NCI-H2081 (cell line): ENCODE data around the gene NR1H3.

ENCODE experiments used
- DNase-seq, 2 experiments: peaks; one replicate each; lab custom pipeline; 2025; lab: John Stamatoyannopoulos, UW

NR1H3 gene

DNA sequence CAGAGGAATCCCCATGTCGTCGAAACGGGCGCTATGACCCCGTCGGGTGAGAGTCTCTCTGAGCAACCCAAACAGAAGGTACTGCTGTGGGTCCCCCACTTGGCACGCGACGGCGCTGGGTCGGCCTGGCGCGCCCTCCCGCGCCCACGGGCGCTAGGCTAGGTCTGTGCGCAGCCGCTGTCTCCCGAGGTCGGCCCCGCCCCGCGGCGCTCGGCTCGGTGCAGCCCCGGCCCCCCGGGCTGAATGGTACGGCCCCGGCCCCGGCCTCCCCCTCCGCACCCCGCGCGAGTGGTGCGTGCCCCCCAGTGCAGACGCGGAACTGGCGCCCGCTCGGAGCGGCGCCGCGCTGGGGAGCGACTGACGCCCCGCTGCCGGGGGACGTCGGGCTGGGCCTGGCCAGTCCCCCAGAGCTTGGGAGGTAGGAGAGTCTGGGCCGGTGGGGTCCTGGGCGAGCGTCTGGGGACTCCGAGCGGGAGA, 12.1 kb downstream of the NR1H3 start, which contains the start of gene MADD:
Gene MADD, plus strand, starts transcription at position 305 of the 477 bp plus-strand sequence.
- peak; percentile 88 to 91 for DNase-seq

DNA sequence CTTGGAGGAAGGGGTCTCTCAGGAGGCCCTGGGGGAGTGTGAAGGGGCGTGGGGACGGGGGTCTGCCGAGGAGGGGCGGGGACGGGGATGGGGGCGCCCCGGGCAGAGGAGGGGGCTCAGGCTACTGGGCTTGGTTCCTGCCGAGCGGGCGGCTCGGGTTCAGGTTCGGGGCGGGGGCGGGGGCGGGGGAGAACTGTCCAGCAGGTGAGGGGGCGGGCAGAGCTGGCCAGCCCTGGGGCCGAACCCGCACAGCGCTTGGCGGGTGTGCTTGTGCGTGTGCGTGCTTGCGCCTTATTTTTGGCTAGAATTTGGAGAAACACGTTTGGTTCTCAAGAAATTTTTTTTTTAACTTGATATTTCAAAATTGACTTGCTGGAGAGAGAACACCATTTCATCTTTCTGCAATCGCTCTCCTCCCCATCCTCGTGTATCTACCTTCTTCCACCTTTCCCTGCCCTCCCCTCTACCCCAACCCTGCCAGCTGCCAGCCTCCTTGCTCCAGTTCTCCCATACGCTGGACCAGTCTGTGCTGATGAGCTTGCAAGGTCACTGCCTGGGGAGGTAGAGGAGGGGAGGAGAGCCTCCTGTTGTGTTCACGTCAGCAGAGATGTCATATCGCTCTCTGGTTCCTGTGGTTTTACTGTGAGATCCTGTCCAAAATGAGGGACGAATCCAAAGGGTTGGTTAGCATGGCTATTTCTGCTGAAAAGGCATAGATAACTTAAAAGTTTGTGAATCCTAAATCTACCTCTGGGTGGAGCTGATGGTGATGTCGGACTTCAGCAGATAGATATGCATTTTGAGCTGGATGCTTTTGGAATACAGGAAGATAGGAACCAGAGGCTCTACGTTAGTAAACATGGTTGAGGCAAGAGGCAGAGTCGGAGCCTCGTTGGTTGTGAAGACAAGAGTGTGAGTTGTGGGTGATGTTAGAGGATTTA, 12.8 kb downstream of the NR1H3 start:
- DNase-seq: peak; percentile 47 to 49

DNA sequence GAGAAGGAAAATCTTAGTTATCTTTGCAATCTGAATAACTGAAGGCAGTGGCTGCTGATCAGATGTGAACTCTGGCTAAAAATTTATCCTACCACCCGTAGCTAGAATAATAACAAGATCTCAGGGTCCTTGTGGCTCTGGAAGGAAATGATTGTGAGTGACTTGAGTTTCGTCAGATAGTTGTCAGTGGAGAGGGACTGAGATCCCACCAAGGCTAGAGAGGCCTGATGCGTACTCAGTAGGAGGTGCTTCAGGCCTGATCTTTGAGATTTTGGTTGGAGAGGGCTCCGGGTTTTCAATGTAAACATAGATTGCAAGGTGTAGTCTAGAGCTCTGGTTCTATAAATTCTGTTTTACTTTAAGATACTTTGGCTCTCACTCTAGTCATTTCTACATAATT, 13.5 kb downstream of the NR1H3 start:
- DNase-seq: no peak

DNA sequence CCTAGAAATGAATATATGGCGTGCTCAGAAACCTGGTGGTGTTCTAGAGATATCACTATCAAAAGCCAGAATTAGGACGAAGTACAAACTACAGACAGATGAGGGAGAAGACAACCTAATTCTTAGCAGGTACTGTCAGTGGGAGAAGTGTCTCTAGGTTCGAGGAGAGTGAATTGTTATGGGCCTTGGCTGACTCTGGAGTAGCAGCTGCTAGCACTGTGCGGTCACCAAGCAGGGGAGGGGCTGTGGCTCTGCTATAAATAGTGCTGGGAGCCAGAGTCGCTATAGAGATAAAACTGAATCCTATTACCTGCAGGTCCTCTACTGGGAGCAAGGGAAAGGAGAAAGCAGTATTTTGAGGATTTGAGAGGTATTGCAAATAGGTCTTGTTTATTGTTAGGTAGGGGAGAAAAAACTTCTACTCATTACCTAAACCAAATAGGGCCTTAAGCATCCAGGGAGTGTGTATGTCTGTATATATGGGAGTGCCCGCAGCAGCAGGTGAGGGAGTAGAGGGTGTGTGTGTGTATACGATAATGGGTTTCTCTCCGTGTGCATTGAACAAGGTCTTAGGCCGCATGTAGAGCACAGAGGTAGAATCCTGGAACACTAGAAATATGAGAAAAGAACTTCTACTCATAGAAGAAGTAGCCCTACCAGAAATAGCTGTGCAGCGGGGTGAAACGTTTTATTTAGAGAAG, 14.3 kb downstream of the NR1H3 start:
- DNase-seq: peak; percentile 56 to 78

DNA sequence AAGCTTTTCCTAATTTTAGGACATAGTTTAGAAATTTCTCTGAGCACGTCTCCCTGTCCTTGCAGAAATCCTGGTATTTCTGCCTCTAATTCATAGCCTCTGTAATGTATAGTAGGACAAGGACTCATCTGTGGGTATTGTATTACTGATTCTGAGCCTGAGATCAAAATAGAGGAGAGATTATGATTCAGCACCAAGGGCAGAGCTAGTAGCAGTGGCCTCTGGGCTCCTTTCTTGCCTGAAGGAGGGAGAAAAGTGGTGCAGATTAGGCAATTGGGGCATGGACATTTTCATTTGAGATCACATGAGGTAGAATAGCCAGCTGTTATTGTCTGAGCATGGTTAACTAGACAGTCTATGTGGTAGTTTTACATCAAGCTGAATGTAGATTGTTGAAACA, 14.9 kb downstream of the NR1H3 start:
- no peak for DNase-seq

DNA sequence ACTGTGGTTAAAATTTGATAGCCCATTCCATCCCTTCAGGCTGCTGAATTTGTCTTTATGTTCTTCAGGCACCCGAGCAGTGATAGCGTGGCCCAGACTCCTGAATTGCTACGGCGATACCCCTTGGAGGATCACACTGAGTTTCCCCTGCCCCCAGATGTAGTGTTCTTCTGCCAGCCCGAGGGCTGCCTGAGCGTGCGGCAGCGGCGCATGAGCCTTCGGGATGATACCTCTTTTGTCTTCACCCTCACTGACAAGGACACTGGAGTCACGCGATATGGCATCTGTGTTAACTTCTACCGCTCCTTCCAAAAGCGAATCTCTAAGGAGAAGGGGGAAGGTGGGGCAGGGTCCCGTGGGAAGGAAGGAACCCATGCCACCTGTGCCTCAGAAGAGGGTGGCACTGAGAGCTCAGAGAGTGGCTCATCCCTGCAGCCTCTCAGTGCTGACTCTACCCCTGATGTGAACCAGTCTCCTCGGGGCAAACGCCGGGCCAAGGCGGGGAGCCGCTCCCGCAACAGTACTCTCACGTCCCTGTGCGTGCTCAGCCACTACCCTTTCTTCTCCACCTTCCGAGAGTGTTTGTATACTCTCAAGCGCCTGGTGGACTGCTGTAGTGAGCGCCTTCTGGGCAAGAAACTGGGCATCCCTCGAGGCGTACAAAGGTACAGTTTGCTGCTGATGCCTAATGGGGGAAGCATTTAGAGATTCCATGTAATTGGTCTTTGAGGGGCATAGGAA, 16.9 kb downstream of the NR1H3 start:
- DNase-seq: no peak

DNA sequence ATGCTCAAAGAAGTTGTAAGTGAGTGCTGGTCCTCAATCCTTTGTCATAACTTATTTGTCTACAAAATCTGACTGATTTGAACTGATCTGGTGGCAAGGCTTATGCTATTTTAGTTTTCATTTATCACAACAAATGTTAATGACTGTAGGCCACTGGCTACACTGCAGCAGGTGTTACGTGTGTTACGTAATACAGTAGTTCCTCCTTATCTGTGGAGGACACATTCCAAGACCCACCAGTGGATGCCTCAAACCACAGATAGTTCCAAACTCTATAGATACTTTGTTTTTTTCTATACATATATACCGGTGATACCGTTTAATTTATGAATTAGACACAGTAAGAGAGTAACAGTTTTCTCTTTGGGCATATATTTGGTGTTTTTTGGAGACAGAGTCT, 19.1 kb downstream of the NR1H3 start:
- DNase-seq: no peak

DNA sequence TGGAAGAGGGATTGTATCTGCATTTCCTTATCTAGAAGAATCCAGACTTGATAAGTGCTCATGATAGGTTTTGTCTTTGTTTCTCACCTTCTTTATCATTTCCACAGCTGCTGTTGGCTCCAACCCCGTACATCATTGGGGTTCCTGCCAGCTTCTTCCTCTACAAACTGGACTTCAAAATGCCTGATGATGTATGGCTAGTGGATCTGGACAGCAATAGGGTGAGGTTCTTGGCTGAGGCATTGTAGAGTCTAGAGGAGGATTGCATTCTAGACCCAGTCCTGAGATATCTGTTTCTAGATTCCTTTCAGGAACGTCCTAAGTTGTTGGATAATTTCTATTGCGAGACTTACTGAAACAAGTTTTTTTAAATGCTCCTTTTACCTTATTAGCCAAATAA, 20.3 kb downstream of the NR1H3 start:
- no peak for DNase-seq

DNA sequence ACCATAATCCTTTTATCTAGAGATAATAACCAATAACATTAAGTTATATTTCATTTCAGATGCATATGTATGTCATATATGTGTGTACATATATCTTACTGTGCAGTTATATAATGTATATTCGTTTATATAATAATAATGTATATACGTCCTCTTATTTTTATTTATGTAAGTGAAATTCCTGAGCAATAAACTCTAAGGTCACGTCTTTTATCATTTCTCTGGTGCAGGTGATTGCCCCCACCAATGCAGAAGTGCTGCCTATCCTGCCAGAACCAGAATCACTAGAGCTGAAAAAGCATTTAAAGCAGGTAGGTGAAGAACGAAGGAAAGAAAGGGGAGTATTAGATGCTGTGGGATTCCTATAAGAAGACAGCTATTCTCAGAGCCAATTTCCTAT, 21.0 kb downstream of the NR1H3 start:
- DNase-seq: no peak

DNA sequence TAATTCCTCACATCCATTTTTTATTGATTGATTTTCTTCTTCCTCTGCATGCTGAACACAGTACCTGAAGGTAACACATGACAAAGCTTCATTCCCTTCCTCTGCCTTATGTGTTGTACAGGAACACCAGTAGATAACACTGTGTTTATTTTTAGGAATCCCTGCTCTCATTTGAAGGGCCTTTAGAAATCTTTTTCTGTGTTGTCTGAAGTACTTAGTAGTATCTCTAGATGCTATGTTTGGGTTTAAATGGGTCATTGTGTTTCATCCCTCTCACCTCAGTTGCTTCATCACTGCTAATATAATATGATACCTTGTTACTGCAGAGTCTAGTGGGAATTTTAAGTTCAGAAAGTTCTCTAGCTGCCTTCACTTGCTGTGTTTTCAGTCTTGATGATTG, 22.3 kb downstream of the NR1H3 start:
- DNase-seq: no peak

DNA sequence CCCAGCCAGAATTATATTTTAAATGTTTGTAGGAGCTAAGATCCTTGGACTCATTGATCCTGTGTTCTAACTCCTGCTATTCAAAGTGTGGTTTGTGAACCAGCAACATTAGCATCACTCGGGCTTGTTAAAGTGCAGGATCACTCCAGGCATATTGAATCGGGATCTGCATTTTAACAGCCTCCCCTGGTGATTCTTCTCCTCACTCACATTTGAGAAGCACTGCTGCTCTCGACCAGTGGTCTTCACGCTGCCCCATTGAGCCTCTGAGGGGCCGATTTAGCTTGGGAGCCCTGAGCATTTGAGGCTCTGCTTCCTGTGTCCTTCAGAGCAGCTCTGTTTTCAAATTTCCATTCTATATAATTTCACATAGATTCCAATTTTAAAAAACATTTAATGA, 23.1 kb downstream of the NR1H3 start:
- no peak for DNase-seq

DNA sequence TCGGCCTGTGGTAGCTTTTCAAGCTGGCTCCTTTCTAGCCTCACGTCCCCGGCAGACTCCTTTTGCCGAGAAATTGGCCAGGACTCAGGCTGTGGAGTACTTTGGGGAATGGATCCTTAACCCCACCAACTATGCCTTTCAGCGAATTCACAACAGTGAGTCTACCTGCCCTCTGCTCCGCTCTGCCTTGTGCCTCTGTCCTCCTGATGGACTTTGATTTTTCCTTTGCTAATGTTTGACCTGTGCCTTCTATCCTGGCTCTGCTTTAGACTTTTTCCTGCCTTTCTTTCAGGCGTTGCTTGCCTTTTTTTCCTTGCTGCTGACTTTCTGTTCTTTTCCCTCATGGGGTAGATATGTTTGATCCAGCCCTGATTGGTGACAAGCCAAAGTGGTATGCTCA, 24.7 kb downstream of the NR1H3 start:
- DNase-seq: no peak

DNA sequence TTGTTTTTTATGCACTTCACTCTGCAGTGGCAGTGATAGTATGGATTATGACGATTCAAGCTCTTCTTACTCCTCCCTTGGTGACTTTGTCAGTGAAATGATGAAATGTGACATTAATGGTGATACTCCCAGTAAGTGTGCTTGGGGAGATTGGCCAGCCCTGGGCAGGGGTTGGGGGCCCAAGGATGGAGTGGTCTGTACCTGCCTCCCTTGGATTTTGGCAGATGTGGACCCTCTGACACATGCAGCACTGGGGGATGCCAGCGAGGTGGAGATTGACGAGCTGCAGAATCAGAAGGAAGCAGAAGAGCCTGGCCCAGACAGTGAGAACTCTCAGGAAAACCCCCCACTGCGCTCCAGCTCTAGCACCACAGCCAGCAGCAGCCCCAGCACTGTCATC, 26.4 kb downstream of the NR1H3 start:
- no peak for DNase-seq

DNA sequence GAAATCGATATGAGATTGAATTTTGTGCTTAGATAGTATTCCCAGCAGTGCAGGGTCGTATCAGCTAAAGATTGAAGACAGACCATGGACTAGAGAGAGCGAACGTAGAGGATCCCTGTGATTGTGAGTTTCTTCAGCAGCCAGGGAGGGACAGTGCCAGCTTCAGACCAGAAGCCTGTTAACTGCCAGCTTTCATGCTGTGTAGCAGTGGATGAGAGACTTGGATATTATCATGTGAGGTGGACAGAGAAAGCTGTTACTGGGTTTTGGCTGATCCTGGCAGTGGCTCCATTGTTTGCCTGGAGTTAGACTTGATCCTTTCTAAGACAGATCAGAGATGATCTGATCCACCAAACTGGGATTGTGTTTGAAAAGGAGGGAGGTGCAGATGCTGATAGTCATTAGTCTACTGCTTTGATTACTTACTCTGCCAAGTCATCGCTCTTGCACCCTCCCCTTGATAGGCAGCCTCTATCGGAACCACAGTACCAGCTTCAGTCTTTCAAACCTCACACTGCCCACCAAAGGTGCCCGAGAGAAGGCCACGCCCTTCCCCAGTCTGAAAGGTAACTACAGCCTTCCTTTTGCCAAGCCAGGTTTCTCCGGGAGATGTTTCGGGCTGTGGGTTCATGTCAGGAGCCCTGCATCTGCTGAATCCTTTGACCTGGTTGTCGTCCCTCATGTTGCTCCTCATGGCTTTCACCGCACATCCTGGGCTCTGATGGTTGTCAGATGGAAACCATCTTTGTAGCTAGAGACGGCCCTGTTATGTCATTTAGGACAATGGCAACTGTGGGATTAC, 28.4 kb downstream of the NR1H3 start:
- no peak for DNase-seq

DNA sequence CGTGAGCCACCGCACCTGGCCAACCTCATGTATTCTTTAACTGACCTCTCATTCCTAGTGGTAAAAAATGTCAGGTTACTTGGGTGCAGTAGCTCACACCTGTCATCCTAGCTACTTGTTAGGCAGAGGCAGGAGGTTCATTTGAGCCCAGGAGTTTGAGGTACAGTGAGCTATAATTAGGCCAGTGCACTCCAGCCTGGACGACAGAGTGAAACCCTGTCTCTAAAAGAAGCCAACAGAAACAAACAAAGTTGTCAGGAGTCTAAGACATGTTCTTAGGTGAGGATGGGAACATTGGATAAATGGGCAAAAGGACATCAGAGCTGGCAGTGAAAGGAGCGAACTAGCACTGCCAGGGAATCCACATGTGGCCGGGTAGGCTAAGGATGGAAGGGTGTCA, 30.3 kb downstream of the NR1H3 start:
- no peak for DNase-seq

DNA sequence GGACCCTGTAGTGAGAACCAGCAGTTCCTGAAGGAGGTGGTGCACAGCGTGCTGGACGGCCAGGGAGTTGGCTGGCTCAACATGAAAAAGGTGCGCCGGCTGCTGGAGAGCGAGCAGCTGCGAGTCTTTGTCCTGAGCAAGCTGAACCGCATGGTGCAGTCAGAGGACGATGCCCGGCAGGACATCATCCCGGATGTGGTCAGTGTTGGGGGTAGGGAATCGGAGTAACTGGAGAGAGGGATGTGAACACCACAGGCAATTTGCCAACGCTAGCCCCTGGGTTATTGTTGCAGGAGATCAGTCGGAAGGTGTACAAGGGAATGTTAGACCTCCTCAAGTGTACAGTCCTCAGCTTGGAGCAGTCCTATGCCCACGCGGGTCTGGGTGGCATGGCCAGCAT, 32.1 kb downstream of the NR1H3 start:
- DNase-seq: no peak

DNA sequence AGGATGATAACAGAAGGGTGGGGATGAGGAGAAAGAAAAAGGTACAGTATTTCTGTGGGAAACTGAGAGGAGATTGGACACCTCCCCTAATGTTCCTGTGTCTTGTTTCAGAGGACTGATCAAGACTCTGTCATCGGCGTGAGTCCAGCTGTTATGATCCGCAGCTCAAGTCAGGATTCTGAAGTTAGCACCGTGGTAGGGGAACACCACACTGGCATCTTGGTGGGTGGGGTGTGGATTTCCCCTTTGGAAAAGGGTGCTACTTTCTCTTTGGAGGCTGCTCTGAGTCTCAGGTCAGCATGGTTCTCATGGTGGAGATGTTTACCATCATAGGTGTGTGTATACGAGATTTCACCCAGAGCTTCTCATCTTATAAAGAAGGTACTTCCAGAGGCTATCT, 37.6 kb downstream of the NR1H3 start:
- DNase-seq: no peak

DNA sequence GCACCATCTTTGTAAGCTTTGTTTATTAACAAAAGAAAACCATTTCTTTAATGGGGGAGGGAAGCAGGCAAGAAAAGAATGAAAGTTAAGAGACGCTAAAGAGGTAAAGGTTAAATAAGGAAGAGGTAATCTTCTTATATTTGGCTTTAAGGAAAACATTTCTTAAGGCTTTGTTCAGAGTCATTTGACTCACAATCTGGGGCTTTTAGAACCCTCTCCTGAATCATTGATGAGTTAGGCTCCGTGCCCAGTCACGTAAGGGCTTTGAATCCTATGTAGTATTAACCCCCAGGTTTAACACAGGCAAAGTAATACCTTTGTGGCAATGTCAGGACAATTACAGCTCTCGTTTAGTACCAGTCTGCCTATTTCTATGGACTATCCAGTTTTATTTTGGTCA, 38.2 kb downstream of the NR1H3 start:
- DNase-seq: no peak

DNA sequence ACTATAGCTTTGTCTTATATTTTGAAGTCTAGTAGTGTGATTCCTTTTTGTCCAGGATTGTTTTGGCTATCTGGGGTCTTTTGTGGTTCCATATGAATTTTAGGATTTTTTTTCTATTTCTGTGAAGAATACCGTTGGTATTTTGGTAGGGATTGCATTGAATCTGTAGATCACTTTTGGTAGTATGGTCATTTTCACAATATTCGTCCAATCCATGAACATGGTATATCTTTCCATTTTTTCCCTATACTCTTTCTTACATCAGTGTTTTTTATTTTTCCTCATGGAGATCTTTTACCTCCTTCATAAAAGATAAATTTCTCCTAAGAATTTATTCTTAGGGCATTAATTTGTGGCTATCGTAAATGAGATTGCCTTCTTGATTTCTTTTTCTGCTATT, 41.3 kb downstream of the NR1H3 start:
- DNase-seq: no peak

DNA sequence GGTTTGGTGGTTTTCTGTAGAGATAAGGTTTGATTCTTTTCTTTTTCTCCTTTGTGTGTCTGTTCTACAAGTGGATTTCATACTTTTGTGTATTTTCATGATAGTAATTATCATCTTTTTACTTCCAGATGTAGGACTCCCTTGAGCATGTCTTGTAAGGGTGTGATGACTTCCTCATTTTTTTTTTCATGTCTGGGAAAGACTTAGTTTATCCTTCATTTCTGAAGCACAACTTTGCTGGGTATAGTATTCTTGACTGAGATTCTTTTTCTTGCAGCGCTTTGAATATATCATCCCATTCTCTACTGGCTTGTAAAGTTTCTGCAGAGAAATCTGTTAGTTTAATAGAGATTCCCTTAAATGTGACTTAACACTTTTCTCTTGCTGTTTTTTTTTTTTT, 45.1 kb downstream of the NR1H3 start:
- DNase-seq: no peak

DNA sequence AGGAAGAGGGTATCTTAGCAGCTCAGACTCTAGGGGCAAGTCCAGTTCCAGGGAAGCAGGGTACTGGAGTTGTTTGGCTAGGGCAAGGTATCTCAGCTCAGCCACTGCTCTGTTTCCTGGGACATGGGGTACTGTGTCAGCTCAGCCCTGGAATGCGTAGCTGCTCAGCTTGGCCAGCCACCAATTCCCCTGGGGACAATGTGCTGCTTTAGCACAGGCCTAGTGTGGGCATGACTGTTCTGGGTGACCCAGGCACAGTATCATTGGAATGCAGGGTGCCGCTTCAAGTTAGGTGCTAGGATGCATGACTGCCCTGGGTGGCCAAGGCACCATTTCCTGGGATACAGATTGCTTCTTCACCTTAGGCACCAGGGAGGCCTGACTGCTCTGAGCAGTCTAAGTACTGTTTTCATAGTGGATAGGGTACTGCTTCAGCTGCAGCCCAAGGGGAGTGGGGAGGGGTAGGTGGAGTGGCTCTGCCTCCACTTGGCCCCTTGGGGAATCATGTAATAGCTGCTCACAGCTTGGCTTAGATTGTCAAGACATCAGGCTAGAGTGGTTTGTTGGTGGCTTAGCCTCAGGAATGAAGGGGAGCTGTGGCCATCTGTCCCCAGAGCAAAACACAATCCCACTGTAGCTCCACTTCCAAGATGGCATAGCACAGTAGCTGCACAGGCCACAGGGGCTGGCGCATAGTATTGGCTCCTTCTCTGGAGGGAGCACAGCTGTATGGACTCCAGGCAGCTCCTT, 48.1 kb downstream of the NR1H3 start:
- DNase-seq: no peak
